Measurements from ENCODE around the gene TMEM150B.

DNA sequence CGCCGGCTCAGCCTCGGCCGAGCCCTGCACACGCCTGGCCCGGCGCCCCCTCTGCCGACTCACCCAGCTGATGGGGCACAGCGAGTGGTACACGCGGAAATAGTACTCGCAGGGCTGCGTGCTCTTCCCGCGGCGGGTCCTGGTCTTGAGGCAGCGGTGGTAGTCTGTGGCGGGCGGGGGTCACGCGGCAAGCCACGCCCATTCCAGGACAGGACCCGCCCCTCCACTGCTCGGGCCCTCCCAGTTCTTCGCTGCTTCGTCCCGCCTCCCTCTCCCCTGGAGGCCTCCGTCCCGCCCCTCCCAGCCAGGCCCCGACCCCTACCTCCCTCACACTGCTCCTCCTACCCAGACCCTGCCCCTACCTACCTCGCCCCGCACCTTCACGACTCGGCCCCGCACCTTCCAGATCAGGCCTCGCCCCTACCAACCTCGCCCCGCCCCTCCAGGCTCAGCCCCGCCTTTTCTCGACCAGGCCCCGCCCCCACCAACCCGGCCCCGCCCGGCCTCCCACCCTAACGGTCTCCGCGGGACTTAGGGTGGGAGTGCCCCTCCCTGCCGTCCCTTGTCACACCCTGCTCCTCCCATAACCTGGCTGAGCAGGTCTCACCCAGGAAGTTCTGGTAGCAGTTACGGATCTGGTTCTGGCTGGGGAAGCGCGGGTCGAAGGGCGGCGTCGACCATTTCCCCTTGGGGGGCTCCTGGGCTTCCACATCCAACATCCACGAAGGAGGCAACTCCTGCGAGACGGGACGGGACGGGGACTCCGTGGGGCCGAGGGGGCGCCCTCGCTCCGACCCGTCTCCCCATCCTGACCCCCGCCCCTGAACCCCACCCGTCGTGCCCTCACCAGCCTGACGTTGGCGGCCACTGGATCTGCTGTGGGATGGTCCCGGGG lies 28.9 kb upstream of the TMEM150B start:
- TF ChIP-seq, protein P1, sequence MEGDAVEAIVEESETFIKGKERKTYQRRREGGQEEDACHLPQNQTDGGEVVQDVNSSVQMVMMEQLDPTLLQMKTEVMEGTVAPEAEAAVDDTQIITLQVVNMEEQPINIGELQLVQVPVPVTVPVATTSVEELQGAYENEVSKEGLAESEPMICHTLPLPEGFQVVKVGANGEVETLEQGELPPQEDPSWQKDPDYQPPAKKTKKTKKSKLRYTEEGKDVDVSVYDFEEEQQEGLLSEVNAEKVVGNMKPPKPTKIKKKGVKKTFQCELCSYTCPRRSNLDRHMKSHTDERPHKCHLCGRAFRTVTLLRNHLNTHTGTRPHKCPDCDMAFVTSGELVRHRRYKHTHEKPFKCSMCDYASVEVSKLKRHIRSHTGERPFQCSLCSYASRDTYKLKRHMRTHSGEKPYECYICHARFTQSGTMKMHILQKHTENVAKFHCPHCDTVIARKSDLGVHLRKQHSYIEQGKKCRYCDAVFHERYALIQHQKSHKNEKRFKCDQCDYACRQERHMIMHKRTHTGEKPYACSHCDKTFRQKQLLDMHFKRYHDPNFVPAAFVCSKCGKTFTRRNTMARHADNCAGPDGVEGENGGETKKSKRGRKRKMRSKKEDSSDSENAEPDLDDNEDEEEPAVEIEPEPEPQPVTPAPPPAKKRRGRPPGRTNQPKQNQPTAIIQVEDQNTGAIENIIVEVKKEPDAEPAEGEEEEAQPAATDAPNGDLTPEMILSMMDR (IDR thresholded peaks at IDR 0.05 in 8 of 11, conservative IDR thresholded peaks at IDR 0.05 in 3 of 11) = peak in 1 of 11 experiments; percentile 0
- TF ChIP-seq POLR2A (IDR thresholded peaks at IDR 0.05) = no peak
